ENCODE results near the gene RNU1-4.
"Not testable (repeated sequence)": the region's sequence is repeated elsewhere in the genome, so short reads cannot be mapped to it uniquely, and the experiment has no call there.

RNU1-4 gene

DNA sequence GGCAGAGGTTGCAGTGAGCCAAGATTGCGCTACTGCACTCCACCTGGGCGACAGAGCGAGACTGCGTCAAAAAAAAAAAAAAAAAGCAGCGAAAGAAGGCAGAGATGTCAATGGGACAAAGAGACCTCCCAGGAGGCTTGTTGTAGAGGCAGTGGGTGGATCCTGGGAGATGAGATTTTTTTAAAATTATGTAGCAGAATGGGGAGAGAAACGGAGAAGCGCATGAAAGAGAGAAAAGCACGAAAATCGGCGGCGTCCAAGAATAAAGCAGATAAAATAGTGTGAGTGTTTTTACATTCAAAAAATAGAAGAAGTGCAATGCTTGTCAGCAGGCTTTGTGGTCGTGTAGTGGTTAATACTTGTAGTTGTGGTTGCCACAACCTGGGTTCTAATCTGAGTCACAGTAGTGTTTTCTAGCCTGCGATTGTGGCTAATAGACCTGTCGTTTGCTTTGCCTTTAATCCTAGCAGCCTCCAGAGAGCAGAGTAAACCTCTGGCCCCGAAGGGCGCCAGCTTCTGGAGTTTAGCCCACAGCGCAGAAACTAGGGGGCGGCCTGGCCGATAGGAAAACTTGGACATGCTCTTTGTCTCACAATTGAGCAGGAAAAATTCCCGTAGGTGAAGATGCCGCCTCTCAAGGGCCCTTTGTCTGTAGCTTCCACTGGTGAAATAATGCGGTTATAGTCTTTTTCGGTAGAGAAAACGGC lies 11.9 kb upstream of the RNU1-4 start:
- not testable (repeated sequence) for DNase-seq (ENCODE audit: low spot score)

DNA sequence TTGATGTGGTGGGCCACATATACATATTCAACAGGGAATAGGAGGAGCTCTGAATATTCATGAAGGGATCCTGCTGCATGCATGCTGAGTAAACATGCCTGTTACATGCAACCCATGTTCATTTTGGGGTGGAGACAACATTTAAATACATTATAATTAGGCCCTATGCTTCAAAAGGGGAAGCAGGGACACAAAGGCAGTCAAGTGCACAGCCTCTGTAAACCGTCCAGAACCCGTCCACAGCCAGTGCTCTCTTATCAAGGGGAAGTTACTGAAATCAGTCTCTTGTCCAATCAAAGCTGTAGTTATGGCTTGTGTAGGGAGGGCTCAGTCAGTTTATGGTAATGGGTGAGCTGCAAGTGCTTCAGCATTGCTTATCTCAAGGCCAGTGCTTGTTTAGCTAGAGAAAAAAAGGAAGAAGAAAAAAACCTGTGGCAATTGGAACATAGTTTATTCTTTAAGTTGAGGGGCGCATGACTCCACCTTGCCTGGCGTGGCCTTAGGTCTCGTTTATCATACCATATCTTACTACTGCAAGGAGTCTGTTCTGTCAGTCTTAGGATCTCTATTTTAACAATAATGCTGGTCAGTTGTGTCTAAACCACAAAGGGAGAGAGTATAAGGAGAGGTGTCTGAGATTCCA lies 7.9 kb upstream of the RNU1-4 start:
- DNase-seq (ENCODE audit: low spot score), result not testable (repeated sequence)

DNA sequence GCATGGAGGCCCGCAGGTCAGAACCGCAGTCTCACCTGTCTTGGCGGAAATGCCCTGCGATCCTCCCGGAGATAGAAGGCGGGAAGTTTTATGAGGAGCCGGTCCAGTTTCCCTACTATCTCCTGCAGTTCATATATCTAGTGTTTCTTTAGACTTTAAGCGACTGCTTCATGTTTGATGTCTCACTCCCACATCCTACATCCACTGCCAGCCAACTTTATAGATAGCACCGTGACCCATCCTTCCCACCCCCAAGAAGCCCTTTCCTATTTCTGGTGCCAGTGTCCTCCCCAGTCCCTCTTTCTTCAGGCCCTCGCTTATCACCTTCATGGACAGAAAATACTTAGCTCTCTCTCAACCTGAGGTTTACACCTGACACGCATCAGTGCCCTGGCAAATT lies 914 bp downstream of the RNU1-4 start:
- DNase-seq (ENCODE audit: low spot score), result not testable (repeated sequence)

DNA sequence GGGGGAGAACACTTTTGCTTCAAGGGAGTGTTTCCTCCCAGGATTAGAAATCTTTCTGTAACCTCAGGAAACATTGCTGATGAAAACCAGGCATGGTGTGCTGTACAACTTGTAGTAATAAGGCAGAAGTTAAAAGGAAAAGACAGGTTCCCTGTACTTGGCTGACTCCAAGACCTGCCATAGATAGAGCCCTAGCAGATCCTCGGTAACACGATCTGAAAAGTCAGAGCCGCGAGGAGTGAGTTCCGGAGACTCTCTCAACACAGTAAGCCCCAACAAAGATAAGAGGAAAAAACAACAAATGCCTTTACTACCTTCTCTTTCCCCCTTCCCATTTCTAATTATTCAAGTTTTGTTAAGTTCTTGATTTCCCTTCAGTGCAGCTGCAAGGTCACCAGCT lies 7.3 kb downstream of the RNU1-4 start:
- DNase-seq (ENCODE audit: low spot score), result not testable (repeated sequence)

DNA sequence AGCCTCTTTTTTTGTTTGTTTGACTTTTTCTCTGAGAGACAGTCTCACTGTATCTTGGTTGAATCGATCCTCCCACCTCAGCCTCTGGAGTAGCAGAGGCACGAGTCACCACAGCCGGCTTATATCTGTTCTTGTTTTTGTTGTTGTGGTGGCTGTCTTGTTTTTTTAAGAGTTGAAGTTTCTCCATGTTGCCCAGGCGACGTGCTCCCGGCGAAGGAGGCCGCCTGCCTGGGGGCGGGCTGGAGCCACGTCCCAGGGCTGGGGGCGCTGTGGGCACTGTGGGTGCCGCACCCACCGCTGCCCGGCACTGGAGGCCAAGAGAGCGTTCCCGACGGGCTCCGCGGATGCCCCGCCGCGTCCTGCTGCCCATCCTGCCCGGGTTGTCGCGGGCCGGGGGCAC lies 8.4 kb downstream of the RNU1-4 start:
- DNase-seq (ENCODE audit: low spot score), result not testable (repeated sequence)

DNA sequence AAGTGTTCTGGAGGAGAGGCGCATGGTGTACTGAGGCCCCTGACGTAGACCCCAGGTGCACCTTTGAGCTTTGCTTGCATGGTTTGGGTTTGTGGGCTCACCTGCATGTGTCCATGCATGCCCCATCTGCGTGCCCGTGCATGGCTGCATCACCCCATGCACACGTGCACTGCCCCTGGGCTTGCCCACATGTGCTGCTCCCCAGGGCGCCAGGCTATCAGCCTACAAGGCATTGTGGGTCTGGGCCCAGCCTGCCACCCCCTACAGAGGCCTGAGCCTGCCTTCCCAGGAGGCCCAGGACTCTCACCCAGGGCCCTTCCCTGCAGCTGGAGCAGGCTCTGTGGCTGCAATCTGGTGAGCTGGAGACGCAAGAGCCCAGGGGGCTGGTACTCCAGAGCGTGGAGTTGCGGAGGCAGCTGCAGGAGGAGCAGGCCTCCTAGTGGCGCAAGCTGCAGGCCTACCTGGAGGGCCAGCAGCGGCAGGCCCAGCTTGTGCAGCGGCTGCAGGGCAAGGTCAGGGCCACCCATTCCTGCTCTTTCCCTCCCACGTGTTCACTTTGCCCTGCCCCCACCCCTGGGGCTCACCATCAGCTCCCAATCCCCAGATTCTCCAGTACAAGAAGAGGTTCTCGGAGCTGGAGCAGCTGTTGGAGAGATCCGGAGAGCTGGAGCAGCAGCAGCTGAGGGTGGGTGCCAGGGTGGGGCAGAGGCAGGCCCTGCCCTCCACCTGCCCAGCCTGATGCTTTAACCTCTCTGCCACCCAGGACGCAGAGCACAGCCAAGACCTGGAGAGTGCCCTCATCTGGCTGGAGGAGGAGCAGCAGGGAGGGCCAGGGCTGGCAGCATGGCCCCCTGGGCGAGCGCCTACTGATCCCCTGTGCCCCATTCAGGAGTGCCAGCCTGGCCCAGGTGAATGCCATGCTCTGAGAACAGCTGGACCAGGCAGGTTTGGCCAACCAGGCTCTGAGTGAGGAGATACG lies 9.9 kb downstream of the RNU1-4 start:
- not testable (repeated sequence) for DNase-seq (ENCODE audit: low spot score)

DNA sequence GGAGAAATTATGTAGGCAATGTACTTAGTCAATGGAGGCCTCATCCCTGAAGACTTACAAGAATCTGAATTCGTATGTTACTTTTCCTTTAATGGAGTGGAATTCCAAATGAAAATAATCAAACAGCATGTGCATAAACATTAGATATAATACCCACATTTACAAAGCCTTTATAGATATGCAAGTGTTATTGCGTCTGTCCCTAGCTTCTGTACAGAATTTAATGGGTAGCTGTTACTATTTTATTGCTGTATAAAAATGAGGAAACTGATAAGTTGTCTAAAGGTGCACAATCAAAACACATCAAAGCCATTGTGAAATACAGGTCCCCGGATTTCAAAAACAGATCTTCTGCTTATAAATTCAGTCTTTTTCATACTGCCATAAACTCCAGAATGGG lies 12.5 kb downstream of the RNU1-4 start:
- not testable (repeated sequence) for DNase-seq (ENCODE audit: low spot score)

DNA sequence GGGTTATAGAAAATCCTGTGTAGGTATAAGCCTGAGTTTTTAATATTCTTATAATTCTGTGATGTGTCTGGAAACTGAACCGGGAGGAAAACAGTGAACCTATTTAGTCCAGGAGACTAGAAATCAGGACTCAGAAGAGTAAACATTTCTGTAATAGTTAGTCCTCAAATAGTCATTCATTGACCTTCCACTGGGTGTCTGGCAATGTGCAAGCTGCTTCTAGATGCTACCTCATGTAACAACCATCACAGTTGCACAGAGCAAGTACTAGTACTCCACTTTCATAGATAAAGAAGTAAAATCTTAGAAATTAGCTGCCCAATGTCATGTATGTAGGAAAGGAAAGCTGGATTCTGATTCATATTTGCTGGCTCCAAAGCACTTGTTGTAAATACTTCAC lies 15.1 kb downstream of the RNU1-4 start:
- not testable (repeated sequence) for DNase-seq (ENCODE audit: low spot score)

DNA sequence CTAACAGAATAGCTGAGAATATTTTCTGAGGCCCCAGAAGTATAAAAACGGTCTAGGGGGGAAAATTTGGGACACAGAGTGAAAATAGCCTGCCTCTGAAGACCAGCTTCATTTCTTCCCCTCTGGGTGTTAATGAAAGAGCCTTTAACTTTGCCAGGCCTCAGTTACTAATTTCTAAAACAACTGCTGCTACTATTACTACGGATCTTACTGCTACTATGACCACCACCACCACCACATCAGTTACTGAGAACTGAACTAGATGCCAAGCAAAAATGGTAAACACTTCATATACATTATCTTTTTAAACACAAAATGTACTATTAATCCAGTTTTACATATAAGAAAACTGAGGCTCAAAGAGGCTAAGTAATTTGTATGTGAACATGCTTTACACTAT lies 15.6 kb downstream of the RNU1-4 start:
- DNase-seq (ENCODE audit: low spot score), result not testable (repeated sequence)

DNA sequence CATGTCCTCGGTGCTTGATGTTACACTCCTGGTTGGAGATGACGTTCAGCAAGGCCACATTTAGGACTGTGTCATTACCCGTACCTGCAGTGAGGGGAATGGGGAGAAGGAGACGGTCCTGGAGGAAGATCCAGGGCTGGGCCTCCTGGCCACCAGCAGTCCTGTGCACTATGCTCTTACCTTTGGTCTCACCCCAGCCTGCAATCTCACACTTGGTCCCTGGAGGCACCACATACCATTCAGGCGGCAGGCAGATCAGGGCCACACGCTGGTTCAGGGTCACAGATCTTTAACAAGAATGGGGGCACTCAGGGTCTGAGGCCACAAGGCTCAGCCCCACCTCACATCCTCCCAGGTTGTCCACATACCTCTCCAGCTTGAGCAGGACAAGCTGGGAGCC lies 17.3 kb downstream of the RNU1-4 start:
- not testable (repeated sequence) for DNase-seq (ENCODE audit: low spot score)

DNA sequence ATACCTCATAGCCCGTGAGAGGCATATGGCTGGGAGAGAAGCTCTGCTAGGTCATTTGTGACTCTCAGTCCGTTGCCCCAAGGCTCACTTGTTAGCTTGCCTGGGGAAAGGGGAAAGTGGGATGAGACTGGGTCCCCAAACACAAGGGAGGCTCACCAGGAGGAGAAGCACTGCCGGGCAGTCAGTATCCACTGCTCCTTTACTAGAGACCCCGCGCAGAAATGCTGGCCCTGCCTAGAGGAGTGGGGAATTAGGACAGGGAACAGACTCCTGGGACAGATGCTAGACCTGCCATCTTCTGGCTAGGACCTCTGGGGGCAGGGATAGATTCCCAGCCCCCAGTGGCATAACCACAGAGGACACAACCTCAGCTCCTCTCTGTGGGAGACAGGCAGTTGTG lies 17.7 kb downstream of the RNU1-4 start:
- DNase-seq (ENCODE audit: low spot score), result not testable (repeated sequence)

DNA sequence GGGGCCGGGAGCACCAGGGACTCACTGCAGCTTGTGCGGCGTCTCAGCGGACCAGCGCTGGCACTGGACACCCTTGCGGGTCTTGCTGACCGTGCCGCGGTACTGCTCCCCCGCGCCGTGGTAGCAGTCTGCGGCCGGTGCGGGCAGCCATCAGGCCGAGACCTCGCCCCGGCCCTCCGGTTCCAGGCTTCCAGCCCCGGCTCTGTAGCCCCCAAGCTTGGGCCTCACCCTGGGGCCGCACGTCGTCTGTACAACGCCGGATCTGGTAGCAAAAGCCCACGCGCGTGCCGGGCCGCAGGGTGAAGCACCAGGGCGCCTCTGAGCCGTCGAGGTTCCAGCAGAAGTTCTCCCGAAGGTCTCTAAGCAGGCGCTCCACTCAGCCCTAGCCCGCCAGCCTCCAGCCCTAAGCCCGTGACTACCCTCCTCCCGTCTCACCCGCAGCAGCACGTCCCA lies 18.8 kb downstream of the RNU1-4 start:
- DNase-seq (ENCODE audit: low spot score), result not testable (repeated sequence)

DNA sequence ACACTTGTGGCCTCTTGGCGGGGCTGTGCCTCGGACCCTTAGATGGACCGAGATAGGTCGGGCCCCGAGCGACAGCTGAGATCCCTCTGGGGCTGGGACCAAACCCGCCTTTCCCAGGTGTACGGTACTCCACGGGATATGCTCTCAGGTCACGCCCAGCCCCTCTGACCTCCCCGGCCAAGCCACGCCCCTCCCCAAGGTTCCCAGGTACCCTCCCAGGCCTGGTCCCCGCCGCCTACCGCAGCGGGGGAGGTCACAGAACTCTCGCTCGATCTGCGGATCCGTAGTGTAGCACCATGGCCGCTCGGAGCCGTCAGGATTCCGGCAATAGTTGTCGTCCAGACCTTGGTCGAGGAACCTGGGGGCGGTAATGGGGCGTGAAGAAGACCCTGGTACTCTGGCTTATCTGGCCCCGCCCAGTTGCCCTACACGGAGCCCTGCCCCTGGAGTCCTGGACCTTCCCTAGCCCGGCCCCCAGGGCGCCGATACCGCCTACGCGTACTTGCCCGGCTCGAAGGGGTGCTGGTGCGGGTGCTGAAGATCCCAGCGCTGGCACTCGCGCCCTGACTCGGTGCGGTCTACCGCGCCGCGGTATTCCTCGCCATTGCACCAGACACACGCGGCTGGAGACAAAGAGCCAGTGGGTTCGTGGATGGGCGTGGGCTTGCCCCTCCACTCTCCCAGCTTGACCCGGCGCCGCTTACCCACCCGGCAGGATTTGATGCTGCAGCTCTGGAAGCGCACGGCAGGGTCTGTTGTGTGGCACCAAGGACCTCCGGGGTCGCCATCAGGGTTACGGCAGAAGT lies 19.5 kb downstream of the RNU1-4 start:
- DNase-seq (ENCODE audit: low spot score), result not testable (repeated sequence)

DNA sequence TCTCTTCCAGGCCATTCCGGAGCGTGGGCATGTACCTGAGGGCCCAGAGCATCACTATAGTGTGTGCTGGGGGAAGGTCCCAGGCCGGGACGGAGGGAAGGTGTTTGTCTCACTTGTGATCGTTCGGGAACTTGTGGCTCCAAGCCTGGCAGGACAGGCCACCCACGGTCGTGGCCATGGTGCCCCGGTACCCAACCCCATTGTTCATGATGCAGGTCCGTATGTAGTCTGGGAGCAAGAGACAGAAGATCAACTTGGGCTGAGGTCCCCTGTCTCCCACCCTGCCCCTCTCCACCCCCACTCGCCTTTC lies 20.1 kb downstream of the RNU1-4 start:
- DNase-seq (ENCODE audit: low spot score), result not testable (repeated sequence)

DNA sequence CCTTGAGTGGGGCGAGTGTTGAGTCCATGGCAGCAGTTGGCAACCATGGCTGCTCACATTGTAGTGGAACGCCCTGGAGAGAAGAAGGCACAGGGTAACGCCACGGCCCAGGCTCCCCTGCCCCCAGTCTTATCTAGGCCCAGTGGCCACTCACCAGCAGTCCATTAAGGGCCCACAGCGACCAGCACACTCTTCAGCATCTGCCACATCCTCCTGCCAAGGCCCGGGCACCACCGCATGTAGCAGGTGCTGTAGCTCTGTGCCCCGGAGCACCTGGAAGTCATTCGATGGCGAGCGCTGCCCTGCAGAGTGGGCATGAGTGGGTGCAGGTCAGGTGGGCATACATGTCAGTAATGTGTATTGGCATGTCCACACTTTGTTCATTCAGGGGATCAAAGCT lies 20.5 kb downstream of the RNU1-4 start:
- not testable (repeated sequence) for DNase-seq (ENCODE audit: low spot score)

DNA sequence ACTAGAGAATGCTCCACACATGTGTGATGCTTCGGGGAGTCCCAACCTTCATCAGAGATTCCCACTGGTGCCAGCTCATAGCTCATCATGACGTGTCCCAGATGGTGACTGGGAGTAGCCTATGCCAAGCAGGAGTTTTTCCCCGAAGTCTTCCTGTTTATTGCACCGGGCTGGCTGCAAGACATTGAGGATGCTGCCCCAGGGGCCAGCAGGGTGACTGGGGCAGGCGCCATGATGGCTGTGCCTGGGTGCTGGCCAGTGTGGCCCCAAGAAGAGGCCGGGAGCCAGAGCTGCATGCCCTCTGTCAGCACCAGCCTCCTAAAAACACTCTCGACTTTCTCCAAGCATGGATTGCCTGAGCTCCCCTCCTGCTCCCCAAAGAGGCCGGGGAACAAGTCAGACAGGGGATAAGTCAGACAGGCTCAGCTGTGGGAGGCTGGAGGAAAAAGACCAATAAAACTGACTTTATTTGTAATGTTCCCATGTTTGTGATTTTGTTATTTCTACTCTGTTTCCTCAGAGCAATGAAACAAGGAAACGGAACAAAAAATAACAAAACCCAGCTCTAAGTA lies 24.0 kb downstream of the RNU1-4 start:
- DNase-seq (ENCODE audit: low spot score), result peak; percentile 49

DNA sequence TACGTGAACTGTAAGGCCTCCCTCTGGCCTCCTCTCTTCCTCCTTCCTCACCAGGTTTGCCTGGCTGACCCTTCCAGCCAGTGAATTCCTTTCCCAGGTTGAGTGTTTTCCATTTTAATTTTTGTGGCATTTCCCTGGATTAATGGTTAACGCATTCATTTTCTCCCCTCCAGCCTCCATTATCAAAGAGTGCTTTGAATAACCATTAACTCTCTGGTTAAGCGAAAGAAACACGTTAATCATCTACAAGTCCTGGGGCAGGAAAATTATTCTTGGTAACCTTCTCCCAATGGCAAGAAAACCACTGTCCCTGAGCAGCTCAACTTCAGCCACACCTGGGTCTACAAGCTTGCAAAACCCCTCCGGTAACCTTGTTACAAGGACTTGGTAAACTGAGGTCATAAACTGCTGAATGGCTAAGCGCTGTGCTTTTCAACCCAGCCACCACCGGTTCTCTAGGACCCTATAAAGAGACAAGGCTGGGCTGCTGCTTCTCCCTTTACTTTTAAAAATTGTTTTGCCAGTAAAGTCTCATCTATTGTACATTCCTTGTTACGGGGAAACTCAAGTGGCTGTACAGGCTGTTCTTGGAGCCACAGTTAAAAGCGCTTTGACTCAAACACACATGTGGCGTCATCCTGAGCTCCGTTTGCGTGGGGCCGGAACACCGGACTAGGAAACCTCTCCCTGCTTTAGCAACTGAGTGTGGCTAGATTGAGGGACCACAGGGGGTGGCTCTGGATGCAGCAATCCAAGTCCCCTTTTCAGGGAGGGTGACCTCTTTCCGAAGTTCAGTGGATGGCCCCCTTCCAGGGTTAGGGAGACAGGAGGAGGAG lies 24.7 kb downstream of the RNU1-4 start:
- DNase-seq (ENCODE audit: low spot score), result not testable (repeated sequence)

DNA sequence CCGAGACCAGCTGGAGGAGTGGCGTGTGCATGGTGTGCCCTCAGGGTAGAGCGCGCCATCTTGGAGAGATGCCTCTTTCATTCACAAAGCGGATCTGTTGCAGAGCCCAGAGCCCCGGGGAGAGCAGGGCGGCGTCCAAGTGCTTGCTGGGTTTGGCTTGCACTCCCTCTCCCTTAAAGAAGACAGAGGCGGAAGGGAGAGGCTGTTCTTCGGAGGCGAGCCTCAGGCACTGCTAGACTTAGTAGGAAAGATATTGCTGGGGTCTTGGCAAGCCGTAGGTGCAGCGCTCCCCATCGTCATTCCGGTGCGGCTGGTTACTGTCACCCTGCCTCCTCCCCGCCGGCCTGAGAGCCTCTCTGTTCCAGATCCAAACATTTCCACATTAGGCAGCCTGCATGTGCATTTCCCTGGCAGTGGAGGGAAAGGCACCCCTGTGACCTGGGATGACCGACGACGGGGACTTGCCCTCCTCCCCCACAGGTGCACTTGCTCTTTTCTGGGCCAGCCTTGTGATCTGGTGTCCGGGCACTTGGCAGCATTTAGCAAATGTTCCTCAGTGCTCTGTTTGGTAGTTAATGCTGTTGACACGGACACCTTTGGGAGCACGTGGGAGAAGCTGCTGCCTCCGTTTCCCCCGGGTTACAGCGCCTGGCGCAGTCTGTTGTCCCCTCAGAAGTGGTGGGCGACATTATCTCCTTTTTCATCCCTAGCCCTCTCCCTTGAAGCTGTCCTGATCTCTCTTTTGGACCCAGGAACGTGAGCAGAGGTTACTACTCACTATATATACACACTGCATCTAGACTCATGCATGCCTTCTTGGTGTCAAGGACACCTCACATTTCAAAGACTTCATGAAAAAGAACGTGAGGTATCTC lies 25.7 kb downstream of the RNU1-4 start:
- not testable (repeated sequence) for DNase-seq (ENCODE audit: low spot score)

DNA sequence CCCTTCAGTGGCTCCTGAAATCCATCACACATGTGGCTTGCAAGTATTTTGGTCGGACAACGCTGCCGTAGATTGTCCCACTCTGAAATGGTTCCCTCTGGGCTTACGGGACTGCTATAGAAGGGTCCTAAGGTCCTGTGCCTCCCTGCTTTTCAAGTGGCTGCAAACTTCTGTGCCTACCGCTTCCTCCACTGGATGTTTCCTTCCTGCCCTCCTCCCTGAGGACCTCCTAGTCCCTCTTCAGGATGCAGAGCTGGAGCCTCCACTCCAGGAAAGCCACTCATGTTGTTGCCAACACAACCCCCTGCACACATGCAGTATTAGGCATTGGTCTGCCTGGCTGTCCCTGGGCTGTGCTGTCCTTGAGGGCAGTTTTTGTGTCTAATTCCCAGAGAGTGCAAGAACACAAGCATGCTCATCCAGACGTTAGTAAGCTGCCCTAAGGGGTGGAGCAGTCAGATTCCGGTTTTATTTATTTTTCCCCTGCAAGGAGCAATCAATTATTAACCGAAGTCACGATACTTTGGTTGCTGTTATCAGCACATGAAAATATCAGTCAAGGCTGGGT lies 26.5 kb downstream of the RNU1-4 start:
- not testable (repeated sequence) for DNase-seq (ENCODE audit: low spot score)
